ENCODE results near the gene ITGB1BP1.

The ITGB1BP1 gene

DNA sequence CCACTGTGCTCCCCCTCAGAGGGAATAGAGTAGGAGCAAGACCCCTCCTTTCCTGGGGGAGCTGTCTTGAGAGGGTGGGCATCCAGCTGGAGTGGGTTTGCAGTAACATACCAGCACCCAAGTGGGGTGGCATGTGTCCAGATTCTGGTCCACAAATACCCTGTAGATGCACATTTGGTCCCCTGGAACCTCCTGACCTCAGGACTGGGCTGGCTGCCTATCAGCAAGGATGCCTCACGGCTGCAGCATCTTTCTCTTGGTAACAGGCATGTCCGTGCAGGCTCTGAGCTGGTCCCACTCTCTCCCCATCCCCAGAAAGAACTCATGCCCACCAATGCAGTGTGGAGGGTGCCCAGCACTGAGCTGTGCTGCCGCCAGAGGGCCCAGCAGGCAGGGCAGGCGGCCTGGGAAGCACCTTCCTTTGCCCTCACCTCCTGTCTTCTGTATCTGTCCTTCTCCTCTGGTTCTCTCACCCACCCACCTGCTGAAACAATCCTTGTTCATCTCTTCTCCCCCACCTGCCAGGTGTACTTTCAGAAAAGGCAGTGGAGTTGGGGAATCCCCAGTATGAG, 47.4 kb downstream of the ITGB1BP1 start:
- no peak for DNase-seq

- no peak for DNase-seq
Observed at GRCh38 chr2:9374071-9374730, 49.1 kb downstream of the ITGB1BP1 start.

- no peak for DNase-seq
Observed at GRCh38 chr2:9373476-9373875, 49.9 kb downstream of the ITGB1BP1 start.

DNA sequence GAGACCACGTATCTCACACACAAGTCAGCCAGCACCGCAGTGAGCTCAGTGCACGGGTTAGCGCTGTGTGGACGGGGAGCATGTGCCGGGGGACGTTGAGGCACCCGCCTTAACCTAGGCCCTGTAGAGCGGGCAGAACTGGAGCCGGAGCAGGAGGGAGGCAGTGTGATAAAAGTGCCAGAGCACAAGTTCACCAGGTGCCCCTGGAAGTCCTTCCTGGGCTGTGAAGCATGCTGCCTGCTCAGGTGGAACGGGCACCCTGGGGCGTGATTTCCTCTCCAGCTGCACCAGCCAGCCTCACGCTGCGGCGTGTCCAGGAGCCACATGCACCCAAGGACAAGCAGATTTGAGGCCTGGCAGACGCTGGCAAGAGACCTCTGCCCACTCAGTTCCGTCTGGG, 50.3 kb downstream of the ITGB1BP1 start:
- no peak for DNase-seq

- DNase-seq, result peak; percentile 11
Observed at GRCh38 chr2:9370746-9371145, 52.6 kb downstream of the ITGB1BP1 start.

GRCh38 chr2:9366026-9366425, 57.3 kb downstream of the ITGB1BP1 start:
- no peak for DNase-seq

- DNase-seq, result no peak
Observed at GRCh38 chr2:9365498-9366019, 57.8 kb downstream of the ITGB1BP1 start.

DNA sequence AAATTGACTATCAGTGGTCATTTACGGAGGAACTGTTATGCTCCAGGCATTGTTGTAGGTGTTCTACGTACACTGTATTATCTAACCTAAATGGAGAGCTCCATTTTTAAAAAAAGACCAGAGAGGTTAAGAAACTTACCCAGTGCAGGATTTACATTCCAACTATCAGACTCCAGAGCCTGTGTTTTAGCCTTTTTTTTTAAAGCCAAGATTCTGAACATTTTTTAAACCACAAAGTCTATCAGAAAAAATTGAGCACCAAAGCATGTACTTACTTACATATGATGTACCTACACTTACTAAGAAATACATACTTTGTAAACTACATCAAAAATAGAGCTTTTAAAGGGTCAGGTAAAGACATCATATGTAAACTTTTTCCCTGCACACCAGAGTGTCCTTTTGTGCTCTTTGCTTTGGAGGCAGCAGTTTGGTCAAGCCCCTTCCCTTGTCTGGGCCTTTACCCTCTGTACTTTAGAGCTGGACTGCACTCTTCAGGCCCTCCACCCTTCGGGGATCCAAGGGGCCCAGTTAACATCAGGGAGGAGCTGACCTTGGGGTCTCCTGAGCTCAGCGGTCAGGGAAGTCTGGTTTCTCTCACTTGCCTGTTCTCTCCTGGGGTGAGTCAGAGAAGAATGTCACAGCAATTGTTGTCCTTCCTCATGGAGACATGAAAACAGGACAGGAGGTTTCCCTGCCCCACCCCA, 58.4 kb downstream of the ITGB1BP1 start:
- DNase-seq, result no peak

- no peak for DNase-seq
Observed at GRCh38 chr2:9364373-9364772, 59.0 kb downstream of the ITGB1BP1 start.

DNA sequence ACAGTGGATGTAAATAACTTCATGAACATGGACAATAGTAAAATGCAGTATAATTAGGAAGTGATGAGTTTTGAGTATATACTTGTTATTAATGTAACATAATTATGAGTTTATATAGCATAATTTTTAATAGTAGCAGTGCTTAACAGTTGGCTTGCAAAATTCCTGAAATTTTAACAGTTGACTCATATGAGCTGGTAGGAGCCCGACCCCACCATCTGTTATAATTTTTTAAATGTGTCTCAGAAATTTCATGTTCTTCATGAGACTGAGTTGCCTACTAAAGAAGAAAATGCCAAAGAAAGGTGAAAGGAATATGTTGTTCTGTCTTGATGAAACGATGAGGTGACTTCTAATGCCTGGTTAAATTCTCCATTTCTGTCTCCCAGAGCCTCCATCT, 62.6 kb downstream of the ITGB1BP1 start:
- no peak for DNase-seq

- no peak for DNase-seq
Observed at GRCh38 chr2:9360110-9360509, 63.2 kb downstream of the ITGB1BP1 start.

DNA sequence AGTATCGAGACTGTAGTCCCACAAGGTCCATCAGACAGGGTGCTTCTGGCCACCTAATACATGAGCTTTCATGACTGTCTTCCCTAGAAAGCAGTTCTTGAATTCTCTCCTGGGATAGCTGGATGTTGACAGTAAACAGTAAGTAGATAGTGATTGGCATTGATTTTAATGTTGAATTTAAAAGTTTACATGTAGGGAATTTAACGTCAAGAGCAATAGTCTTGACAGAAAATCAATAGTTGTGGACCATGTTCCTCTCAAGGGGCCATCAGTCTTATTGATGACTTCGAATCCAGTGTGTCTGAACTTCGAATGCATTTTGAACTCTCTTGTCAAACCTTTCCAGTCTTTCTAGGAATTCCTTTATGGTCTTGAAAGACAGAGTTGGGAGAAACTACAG, 63.9 kb downstream of the ITGB1BP1 start:
- no peak for DNase-seq

DNA sequence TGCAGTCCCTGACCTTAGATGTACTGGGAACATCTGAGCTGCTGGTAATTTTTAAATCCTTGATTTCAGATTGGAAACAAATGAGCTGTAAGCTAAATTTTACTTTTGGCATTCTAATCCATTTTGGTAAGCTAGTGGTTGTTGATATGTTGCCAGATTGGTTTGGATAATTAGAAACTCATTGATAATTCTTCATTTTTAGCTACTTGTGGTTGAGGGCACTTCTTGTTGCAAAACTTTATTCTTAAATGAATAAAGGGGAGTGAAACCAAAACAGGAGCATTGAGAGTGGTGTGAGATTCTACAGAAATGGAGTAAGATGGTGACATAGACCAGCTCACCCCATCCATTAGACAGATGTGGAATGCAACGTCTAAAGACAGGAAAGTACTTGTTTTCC, 64.5 kb downstream of the ITGB1BP1 start:
- no peak for DNase-seq

GRCh38 chr2:9356261-9356660, 67.1 kb downstream of the ITGB1BP1 start:
- DNase-seq, result no peak

- no peak for DNase-seq
Observed at GRCh38 chr2:9355716-9356115, 67.6 kb downstream of the ITGB1BP1 start.

DNA sequence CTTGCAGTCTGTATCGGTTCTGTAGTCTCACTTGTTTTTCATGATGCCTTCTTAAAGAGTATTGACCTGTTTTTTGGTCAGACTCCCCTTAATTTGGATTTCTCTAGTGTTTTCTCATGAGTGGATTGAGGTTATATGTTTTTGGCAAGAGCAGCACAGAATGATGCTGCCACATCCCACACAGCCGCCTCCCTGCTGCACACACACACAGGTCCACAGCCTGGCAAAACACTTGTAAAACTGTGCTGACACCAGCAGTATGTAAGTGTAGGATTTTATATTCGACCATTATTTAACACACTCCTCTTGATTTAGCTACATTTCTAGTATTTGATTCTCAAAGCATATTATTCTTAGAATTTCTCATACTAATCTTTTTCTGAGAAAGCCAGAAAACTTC, 68.1 kb downstream of the ITGB1BP1 start:
- no peak for DNase-seq

DNA sequence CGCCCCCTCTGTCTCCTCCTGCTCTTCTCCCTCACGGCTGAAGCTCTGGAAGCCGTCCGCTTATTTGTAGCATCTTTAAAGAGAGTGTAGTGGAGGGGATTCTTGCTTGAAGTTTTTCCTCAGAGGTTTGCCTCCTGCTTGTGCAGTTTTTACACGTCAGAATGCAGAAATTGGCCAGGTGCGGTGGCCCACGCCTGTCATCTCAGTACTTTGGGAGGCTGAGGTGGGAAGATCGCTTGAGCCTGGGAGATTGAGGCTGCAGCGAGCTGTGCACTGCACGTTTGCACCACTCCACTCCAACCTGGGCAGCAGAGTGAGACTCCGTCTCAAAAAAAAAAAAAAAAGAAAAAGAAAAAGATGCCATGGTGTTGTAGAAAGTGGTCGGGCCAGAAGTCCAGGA, 69.0 kb downstream of the ITGB1BP1 start:
- no peak for DNase-seq

Data from stimulated activated CD4-positive, alpha-beta T cell treated with anti-CD3 and anti-CD28 coated beads, Interleukin-15, amount 100 ng/mL, for 24 hours (primary cell).